HT1080 (cell line): ENCODE data around the gene ZNF469. TPM values are rescaled to one million over a fixed set of nuclear protein-coding genes. Genes with fewer than 3 reads are reported as not detected.
"Not testable (repeated sequence)": the region's sequence is repeated elsewhere in the genome, so short reads cannot be mapped to it uniquely, and the experiment has no call there.

Experiments used
- DNase-seq: peaks from one replicate; pipeline ENCODE4 v3.0.0-alpha.2; 2015; ENCODE audit warnings: low read depth
- total RNA-seq: library from RNA; depleted of rRNA; stranded (reverse); fragments of >200 nt; shearing (Covaris generic); gene quantifications from 2 replicates; pipeline ENCODE4 v1.2.3, GENCODE V29; 2014

The ZNF469 gene
- total RNA-seq, 1 experiment from 2014 or later, result 0.02 TPM

- DNase-seq, result not testable (repeated sequence)
These were observed 22.4 kb upstream of the ZNF469 start for GRCh38 chr16:88360401-88360800.

DNA sequence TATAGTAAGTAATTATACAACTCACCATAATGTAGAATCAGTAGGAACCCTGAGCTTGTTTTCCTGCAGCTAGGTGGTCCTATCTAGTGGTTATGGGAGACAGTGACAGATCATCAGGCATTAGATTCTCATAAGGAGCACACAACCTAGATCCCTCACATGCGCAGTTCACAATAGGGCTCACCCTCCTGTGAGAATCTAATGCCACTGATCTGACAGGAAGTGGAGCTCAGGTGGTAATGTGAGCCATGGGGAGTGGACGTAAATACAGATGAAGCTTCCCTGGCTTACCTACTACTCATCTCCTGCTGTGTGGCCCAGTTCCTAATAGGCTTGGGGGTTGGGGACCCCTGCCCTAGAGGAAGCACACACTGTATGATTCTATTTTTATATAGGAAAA, 21.8 kb upstream of the ZNF469 start:
- no peak for DNase-seq

- DNase-seq, result no peak
These were observed 21.0 kb upstream of the ZNF469 start for GRCh38 chr16:88361775-88362174.

DNA sequence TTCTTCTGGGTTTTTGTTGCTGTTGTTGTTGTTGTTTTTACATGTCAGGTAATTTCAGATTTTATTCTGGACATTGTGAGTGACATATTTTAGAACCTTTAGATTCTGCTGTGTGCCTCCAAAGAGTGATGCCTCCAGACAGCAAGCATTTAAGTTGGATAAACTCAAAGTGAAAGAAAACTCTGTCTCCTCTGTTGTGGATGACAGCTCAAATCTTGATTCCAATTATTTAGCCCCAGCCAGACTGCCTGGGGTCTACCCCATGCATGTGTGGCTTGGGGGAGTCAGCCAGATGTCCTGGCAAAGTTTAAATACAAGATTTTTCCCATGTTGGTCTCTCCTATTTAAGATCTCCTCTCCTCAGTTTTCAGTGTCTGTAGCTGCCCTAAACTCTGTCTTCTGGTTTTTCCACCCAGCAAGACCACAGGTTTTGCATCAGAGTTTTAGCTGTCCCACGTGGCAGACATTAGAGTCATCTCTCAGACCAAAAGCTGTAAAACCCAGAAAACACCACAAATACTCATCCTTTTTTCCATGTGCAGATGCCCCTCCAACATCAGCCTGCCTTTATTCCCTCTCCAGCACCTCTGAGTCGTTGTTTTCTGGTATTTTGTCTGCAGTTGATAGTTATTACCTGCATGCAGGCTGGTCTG, 19.4 kb upstream of the ZNF469 start:
- no peak for DNase-seq

DNA sequence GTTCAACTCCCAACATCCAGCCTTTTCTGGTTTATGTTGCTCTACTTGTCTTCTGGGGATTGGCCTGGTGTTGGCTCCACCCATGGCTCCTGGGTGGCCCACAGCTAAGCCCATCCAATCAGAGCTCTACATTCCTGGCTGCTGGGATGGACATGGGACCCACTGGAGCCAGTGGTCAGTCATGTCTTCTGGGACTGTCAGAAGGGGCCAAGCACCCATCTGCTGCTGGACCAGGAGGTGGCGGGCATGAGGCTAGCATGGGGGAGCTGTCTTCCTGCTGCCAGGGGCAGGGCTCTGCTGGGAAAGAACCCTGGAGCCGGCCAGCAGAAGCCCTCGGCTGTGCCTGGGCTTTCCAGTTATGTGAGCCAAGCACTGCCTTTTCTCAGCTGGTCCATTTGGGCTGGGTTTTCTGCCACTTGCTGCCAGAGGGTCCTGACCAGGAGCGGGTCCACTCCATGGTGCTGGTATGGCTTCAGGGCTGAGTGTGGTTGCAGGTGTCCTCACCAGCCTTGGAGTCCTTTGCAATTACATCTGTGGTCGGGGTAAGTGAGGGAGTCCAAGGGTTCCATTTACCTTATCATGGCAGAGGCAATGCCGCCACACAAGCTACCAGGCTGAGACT, 17.4 kb upstream of the ZNF469 start:
- no peak for DNase-seq

DNA sequence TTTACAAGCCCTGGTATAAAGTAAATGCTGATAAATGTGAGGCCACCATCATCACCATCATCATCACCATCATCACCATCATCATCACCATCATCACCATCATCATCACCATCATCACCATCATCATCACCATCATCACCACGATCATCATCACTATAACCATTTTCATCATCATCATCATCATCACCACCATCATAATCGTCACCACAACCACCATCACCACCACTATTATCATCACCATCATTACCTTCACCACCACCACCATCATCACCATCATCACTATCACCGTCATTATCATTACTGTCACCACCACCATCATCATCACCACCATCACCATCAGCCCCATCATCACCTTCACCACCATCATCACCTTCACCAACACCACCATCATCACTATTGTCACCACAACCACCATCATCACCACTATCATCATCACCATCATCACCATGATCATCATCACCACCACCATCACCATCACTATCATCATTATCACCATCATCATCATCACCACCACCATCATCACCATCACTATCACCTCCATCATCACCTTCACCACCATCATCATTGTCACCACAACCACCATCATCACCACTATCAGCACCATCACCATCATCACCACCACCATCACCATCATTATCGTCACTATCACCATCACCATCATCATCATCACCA, 16.6 kb upstream of the ZNF469 start:
- no peak for DNase-seq

- DNase-seq, result no peak
These were observed 16.1 kb upstream of the ZNF469 start for GRCh38 chr16:88366704-88367047.

- no peak for DNase-seq
These were observed 15.2 kb upstream of the ZNF469 start for GRCh38 chr16:88367560-88367959.

DNA sequence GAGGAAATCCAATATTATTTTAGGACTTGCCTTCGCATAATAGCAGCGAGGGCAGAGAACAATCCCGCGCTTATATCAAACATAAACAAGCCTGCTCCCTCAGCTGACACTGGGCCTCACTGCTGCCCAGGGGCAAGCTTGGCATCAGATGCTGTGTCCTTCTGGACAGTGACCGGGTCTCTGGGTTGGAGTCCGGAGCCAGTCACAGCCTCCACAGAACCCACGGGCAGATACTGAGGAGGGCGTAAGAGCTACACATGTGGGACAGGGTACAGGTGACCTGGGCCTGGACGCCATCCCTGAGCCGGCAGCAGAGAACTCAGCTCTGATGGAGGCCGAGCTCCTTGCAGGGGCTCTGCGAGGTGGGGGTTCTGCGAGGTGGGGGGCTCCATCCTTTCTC, 14.7 kb upstream of the ZNF469 start:
- DNase-seq, result no peak

GRCh38 chr16:88368994-88369393, 13.8 kb upstream of the ZNF469 start:
- no peak for DNase-seq

DNA sequence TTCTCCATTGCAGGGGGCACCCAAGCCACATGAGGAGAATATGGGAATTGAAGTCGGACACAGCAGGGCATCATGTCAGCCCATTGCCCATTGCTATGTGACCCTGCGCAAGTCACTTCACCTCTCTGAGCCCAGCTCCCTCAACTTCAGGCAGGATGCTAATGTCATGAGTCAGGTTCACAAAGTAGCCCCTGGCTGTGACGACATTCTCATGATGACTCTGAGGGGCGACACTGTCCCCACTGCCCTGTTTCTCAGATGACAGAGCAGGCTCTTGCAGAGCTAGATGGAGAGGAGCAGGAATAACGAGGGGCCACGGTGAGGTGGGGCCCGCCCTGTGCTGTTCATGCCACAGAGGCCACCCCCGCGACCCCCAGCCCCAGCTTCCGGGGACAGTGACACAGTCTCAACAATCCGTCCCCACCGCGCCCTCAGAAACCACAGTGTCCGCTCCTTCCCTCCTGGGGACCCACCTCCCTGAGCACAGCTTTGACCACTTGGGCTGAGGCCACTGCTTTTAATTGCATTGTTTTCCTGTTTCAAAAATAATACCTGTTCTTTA, 13.2 kb upstream of the ZNF469 start:
- no peak for DNase-seq

DNA sequence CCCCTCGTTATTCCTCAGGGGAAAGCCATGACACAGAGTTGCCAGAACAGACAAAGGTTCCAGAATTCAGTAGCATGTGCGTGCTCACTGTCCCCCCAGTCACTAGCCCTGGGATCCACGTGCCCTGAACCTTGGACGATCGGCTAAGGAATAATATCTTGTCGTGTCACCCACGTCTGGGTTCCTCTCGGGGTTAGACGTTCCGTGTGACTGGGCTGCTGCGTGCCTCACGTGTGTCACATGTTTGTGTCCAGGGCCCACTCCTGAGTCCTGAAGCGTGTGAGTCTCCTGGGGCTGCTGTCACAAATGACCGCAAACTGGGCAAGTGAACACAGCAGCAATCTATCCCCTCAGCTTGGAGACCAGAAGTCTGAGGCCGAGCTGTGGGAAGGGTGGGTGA, 12.4 kb upstream of the ZNF469 start:
- DNase-seq, result no peak

DNA sequence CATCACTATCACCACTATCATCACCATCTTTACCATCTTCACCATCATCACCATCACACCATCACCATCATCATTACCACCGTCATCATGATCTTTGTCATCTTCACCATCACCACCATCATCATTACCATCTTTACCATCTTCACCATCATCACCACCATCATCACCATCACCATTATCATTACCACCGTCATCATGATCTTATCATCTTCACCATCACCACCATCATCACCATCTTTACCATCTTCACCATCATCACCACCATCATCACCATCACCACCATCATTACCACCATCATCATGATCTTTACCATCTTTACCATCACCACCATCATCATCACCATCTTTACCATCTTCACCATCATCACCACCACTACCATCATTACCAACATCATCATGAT, 10.2 kb upstream of the ZNF469 start:
- no peak for DNase-seq

- no peak for DNase-seq
These were observed 9.5 kb upstream of the ZNF469 start for GRCh38 chr16:88373211-88373610.

DNA sequence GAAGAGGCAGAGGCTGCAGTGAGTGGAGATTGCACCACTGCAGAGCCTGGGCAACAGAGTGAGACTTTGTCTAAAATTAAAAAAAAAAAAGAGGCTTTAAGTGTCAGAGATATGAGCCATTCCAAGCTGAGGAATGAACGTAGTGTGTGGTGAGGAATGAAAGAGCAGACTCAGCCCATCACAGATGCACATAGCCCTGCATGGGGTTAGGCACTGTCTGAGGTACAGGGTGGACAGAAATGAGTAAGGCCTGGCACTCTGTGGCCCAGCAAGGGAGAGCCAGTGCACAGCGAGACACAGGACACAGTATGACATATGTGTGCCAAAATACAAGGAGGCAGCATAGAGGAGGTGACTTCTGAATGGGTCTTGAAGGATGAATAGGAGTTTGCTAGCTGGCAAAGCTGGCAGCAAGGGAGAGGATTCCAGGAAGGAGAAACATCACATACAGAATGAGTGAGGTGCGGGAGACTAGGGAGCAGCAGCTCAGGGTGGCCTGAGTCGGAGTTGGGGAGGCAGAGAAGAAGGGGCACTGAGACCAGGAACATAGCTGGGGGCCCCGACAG, 8.7 kb upstream of the ZNF469 start:
- DNase-seq, result no peak

DNA sequence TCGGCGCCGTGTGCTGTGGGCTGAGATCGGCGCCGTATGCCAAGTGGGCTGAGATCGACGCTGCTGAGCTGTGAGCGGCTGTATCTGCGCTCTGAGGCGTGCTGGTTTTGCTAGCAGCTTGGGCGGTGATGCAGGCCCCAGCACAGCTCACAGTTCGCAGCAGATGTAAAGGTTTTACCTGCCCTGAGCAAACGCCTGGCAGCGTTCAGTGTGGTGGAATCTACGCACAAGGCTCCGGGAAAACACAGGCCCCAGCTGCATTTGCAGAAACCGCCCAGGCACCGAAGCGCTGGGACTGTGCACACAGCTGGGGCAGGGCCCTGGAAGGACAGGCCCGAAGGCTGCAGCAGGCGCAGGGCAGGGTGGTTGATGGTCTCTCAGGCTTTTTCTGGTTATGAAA, 8.0 kb upstream of the ZNF469 start:
- DNase-seq, result no peak

GRCh38 chr16:88375236-88375975, 7.4 kb upstream of the ZNF469 start:
- DNase-seq, result no peak

GRCh38 chr16:88375996-88376834, 6.5 kb upstream of the ZNF469 start:
- DNase-seq, result no peak

DNA sequence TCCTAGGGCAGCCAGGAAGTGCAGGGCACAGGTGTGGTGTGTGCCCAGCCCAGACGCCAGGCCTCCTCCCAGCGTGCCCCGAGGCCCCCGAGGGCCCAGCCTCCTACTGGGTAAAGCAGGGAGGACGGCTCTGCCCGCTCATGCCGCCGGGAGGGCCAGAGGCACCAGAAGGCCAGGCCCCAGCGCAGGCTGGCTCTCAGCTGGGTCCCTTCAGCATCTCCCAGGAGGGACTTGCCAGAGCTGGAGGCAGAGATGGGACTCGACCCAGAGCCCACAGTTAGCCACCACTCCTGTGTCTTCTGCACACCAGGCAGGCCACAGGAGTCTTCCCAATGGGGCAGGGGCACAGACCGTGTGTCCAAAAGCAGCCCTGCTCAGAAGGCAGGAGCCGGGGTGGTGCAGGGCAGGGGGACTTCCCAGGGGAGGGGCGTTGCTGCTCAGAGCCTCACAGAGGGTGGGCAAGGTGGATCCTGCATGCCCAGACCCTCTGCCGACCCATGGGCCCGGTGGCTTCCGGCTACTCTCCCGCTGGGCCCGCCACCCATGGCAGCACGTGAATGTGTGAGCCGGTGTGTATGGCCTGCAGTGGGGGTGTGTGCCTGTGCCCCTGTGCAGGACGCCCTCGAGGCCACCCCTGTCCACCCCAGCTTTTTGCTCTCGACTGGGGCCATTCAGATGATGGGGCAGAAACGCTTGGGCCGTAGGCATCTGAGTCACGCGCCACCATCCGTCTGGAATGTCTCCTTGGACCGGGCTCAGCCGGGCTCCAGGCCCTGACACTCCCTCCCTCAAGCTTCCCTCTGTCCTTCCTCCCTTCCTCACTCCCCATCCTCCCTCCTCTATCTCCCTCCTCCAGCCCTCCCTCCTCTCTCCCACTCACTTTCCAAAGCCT, 5.7 kb upstream of the ZNF469 start:
- DNase-seq, result no peak

GRCh38 chr16:88377961-88378360, 4.8 kb upstream of the ZNF469 start:
- no peak for DNase-seq
